Neural cell (in vitro differentiated cells): ENCODE data around the gene ARHGAP10.

Experiments used
- CTCF ChIP-seq: fragments of 450-650 bp; IDR thresholded peaks from 2 replicates; pipeline ENCODE4 v1.5.1; 2014; ENCODE audit warnings: antibody characterized with exemption, mild to moderate bottlenecking, moderate library complexity; ENCODE audit not compliant: poor library complexity, severe bottlenecking
- EP300 ChIP-seq: fragments of 450-650 bp; conservative IDR thresholded peaks from 2 replicates; pipeline ENCODE4 v1.6.1; 2014; ENCODE audit warnings: antibody characterized with exemption, mild to moderate bottlenecking, moderate library complexity; ENCODE audit not compliant: poor library complexity, severe bottlenecking
- EZH2 ChIP-seq: fragments of 200-600, 300-800 bp; shearing (Covaris generic), sonication (generic); IDR thresholded peaks from 2 replicates; pipeline ENCODE4 v1.6.1; 2014; ENCODE audit warnings: antibody characterized with exemption, low read length, borderline replicate concordance, mild to moderate bottlenecking; ENCODE audit not compliant: insufficient read depth, poor library complexity, severe bottlenecking
- MXI1 ChIP-seq: fragments of 450-650 bp; conservative IDR thresholded peaks from 2 replicates; pipeline ENCODE4 v1.6.1; 2014; ENCODE audit warnings: antibody characterized with exemption, mild to moderate bottlenecking; ENCODE audit not compliant: poor library complexity, severe bottlenecking
- POLR2AphosphoS5 ChIP-seq: IDR thresholded peaks from 2 replicates; pipeline ENCODE4 v1.6.1; 2012
- RAD21 ChIP-seq: fragments of 450-650 bp; conservative IDR thresholded peaks from 2 replicates; pipeline ENCODE4 v1.6.1; 2014; ENCODE audit warnings: antibody characterized with exemption, mild to moderate bottlenecking, moderate library complexity
- REST ChIP-seq: IDR thresholded peaks from 2 replicates; pipeline ENCODE4 v1.6.1; 2012; ENCODE audit warnings: borderline replicate concordance
- TAF1 ChIP-seq: IDR thresholded peaks from 2 replicates; pipeline ENCODE4 v1.6.1; 2012; ENCODE audit warnings: low read depth

- no peak for TF ChIP-seq REST
- TF ChIP-seq CTCF: no peak
- no peak for TF ChIP-seq MXI1
- TF ChIP-seq POLR2AphosphoS5: no peak
- no peak for TF ChIP-seq EZH2
- no peak for TF ChIP-seq EP300
- no peak for TF ChIP-seq RAD21
- no peak for TF ChIP-seq TAF1
Observed at GRCh38 chr4:147791341-147791740, 59.5 kb downstream of the ARHGAP10 start.
